GM19463 (cell line): ENCODE results near the gene DGKH.
"Not testable (repeated sequence)": the region's sequence is repeated elsewhere in the genome, so short reads cannot be mapped to it uniquely, and the experiment has no call there.

Source experiments
- ATAC-seq: cut with Tn5 transposase; IDR thresholded peaks from one replicate; pipeline ENCODE4 v1.9.1; 2021; ENCODE audit warnings: mild to moderate bottlenecking, moderate library complexity; ENCODE audit not compliant: unreplicated experiment

DGKH gene

DNA sequence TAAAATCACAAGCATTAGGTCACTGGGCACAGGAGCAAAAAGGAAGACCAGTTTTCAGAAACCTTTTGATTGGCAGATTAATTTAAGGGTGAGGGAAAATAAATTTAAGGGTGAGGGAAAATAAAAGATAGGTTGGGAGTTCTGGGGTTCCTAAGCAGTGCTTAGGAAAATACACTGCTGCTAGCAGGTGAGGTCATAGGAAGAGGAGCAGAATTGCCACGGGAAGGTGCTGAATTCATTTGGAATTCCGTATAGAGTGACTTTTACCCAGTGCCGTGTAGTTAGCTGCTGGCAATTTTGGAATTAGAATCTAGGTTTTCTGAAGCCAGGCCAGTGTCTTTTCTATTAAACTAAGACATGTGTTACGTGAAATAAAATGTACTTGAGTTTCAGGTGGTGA is 59.8 kb downstream of the DGKH start:
- ATAC-seq = no peak

DNA sequence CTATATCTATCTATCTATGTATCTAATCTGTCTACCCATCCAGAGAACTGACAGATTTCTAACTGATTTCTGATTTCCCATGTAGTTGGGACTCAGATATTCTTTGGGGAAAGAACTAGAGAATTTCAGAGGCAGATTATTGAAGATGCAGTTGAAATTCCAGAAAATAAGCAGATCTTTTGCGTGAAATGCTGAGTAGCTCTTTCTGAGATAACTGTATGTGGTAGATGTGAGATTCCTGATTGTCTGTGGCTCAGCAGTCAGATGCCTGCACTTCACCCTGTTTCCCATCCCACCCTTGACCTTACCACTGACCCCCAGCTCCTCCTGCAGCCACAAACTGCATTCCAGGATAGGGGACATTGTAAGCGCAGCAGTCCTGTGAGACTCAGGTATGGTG is 61.5 kb downstream of the DGKH start:
- ATAC-seq = no peak

DNA sequence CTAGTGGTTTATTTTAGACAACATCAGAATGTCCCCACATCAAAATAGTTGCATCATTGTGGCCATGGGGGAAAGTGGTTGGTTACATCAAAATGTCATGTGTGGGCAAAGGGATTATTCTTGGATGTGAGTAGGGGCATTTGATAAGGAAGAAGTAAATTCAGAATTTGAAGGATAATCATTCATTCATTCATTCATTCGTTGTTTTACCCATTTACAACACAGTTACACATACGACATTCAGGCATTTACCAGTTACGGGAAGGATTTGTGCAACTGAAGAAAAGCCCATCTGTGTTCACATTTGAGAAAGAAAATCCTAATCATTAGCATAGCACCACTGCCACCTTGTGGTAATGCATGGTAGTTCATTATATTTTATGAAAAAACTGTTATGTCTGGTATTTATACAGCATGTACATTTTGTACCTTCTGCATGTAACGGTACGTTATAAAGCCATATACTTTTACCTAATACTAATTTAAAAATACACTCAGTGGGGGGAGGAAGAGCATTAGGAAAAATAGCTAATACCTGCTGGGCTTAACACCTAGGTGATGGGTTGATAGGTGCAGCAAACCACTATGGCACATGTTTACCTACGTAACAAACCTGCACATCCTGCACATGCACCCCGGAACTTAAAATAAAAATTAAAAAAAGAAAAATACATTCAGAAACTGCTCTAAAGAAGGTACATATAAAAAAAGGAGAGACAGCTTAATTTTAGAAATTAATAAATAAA is 62.1 kb downstream of the DGKH start:
- ATAC-seq = no peak

DNA sequence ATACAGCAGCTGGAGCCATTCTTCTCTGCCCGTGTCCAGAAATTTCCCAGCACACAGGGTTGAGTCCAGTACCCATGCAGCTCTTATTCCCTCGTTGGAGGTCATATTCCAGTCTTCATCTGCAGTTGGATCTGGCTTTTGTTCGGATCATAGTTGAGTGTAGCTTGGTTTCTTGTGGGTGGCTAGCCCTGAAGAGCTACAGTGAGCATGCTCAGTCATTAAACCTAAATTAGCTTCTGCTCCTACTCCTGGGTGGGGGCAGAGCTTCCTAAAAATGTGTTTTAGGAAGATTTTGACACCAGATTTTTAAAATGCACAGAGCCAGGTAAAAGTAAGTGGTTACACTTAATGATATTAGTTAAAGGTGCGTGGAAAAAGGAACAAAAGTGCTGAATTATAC is 64.4 kb downstream of the DGKH start:
- ATAC-seq = no peak

DNA sequence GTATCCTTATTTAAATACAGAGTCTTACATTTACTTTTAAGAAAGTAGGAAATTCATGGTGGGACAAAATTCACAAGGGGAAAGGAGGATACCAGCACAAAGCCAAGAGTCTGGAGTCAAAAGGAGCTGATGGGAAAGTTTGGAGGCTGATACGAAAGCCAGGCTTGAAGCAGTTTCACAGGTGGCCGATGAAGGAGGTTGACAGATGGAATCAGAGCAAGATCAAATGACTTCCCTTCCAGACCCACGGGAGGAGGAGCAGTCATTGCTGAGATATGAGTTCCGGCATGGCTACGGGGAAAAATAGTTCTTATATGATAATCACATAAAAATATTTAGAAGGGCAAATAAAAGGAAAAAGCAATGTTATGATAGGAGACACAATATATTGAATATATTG is 65.0 kb downstream of the DGKH start:
- ATAC-seq = no peak

DNA sequence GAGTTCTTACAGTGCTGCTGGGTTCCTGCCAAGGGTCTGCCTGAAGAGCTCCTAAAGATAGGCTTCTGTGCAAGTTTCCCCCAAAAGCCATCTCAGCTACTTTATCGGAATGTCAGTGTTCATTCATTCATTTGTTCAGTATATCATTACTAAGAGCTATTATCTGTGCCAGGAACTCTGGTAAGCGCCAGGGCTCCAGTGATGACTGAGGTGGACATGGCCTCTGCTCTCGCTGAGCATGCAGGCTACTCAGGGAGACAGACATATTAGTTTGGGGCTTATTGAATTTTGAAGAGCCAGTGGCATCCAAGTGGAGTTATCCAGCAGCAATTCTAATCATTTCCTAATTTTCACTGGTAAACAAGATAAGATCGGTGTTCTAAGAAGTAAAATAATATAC is 65.8 kb downstream of the DGKH start:
- no peak for ATAC-seq

DNA sequence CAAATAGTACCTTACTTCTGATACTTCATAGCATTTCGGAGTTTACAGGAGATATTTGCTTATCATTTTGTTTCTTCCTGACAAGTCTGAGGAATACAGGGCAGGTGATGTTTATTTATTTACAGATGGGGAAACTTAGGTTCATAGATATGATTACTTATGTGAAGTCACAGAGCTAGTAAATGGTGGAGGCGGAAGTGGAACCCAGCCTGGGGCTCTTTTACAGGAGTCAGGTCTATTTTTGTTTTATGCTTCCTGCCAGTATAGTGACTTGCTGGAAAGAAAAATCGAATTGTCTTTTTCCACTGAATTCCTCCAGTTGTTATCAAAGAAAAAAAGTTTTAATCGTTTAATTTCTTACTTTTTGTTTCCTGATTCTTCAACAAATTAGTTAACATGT is 66.5 kb downstream of the DGKH start:
- ATAC-seq = no peak

DNA sequence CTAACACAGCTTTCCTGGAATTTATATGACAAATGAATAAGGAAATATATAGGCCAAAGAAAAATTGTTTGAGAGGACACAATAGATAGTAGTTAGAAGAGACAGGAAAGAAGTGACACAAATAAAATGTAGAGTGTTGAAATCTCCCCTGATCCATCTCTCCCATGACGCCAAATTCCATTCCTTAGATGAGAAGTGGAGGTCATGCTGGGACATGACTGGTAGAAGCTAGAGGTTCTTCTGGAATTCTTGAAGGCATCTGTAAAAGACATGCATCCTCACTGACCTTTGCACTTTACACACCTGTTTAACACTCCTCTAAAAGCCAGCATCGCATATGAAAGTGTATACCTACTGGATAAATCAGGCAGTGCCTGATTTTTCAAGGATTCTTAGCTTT is 67.8 kb downstream of the DGKH start:
- ATAC-seq = no peak

DNA sequence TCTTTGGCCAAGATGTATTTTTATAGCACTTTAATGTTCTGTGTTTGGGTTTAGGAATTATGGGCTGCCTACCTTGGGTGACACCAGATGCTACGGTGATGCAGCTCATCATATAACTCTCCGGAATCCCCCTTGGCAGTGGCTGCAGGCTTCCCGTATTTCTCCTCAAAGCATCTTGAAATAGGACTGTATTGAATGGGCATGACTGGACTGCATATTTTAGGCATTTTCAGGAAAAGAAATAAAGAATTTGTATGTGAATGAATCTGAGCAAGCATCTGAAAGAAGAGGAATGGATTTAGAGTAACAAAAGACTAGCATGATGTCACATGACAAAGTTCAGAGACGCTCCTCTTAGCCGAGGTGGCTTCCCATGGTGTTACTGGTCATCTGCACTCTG is 70.6 kb downstream of the DGKH start:
- no peak for ATAC-seq

DNA sequence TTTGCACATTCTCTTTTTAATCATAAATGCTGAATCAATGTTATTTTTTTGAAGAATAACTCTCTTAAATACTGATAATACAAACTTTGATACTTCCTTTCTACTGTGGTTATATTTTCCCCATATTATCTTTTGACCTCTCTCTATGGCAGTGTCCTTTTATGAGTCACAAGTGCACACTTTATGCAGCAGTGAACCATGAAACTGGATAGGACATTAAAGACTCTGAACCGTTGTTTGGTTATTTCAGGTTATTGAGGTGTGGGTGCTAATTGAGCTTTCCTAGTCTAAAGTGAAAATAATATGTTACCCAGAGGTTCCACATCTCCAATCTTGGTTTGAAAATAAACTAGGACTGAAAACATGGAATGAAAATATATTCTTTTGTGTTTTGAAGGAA is 71.4 kb downstream of the DGKH start:
- ATAC-seq = peak; percentile 87

DNA sequence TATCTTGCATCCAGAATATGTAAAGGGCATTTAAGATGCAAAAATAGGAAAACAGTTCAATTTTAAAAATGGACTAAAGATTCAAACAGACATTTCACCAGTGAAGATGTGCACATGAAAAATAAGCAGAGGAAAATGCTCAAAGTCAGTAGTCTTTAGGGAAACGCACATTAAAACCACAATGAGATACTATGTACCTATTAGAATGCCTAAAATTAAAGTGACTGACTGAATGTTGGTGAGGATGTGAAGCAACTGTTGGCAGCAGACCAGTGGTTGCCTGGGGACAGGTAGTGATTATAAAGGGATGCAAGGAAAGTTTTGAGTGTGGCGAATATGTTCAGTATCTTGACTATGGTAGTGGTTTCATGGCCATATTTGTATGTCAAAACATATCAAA is 75.2 kb downstream of the DGKH start:
- no peak for ATAC-seq

DNA sequence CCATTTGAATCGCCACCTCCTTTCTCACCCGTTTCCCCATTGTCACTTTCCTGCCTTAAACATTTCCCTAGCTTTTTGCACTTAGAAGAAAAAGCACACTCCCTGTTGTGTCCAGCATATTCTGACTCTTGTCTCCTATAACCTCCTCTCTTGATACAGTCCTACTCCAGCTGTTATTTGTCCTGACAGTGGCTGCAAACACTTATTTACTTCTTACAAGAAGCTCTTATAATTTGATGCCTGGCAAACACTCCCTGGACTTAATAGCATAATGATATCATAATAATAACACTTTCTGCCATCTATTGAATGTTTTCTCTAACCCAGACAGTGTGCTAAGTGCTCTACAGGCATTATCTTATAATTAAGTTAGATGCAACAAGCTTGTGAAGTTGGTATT is 76.6 kb downstream of the DGKH start:
- no peak for ATAC-seq

DNA sequence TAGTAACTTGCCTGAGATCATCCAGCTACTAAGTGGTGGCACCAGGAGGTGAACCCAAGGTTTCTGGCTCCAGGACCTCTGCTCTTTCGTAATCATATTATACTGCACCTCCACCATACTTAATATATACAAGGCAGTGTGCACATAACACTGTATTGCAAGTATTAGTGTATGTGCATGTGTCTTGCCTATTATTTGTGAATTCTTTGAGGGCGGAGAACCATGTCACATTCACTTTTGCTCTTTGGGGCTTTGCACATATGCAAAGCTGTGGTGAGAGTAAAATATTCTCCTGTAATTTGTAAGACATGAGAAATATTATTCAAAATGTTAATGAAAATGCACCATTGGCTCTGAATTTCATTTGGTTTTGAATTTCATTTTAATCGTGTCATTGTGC is 78.6 kb downstream of the DGKH start:
- ATAC-seq = no peak

DNA sequence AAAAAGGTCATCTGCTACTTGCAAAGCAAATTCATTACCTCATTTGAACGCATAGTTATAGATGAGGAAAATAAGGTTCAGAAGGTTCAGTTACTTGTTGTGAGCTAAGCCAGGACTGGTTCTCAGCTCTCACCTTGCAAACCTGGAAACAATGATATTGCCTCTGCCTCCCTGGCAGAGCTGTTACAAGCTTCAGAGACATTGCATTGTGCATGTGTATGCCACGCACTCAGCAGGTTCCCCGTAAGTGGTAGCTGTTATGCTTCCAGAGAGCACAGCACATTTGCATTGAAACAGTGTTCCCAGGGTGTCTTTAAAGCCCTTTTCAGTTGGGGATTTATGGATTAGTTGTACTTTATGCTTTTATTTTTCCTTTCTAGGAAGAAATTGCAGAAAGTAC is 80.6 kb downstream of the DGKH start:
- ATAC-seq = no peak

DNA sequence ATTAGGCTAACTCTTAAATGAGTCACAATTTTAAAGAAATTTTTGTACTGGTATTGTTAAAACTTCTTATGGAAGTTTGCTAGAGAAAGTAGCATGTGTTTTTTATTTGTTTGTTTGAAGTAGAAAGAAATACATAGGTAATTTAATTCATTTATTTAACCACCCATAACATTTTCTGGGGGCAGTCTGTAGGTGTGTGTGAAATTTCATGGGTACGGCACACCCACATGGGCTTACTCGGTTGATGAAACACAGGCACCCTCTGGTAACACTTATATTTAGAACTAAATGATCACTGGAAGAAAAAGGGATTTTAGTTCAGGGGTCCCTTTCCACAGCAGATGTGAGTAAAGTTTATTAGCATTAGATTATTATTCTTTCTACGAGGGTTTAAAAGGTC is 88.1 kb downstream of the DGKH start:
- ATAC-seq = no peak

DNA sequence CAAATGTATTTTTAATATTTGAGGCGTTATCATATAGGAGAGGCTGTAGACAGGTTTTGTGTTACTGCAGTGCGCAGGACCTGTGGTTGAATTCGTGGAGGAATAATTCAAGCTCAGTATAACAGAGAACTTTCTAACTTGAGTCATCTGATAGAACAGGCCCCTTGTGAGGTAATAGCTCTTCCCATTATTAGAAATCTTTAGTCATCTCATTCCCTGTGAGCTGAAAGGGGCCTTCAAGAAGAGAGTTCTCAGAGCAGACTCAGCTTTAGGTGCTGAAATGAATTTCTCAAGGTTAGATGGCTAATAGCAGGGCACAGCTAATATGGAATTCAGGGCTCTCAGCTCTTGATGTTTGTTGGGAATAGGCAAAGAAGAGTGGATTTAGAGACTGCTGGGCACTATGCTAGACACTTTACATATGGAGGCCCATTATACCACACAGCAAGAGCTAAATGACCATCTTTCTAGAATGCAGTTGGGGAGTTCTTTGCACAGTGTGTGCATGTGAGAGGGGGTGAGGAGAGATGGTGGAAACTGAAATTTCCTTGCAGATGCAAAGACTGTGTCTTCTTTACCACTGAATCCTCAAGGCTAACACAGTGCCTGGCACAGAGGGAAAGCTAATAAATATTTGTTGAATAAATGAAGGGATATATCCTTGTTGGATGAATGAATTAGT is 89.5 kb downstream of the DGKH start:
- ATAC-seq = peak; percentile 36

DNA sequence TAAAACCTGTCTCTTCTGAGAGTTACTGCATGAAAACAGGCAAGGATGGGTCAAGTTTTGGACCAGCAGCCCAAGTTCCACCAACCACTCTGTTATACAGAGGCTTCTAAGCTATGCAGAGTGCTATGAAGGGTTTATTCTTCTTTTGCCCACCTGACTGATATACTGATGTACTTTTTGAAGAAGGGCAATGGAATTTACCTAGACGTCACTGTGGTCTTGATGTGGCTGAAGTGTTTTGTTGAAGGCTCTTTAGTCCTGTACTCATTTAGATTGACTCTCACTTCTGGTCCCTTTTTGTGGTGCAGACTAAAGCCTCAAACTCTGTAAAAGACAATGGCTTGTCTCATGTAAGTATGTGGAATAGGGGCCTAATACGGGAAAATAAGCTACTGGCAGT is 92.0 kb downstream of the DGKH start:
- ATAC-seq = no peak

DNA sequence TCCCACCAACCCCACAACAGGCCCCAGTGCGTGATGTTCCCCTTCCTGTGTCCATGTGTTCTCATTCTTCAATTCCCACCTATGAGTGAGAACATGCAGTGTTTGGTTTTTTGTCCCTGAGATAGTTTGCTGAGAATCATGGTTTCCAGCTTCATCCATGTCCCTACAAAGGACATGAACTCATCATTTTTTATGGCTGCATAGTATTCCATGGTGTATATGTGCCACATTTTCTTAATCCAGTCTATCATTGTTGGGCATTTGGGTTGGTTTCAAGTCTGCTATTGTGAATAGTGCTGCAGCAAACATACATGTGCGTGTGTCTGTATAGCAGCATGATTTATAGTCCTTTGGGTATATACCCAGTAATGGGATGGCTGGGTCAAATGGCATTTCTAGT is 92.6 kb downstream of the DGKH start:
- not testable (repeated sequence) for ATAC-seq

DNA sequence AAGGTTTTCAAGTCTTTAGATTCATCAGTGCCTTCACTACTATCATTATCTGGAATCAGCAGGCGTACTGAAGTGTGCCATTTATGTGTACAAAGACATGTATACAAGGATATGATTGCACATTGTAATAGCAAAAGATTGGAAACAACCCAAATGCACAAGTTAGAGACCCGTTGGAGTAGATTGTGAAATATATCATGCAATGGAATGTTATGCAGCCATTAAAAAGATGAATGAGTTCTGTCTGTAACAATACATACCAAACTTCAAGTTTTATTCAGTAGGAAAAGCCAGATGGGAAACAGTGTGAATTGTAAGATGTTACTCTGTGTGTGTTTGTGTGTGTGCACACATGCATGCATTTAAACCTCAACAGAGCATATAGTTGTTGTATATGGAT is 97.9 kb downstream of the DGKH start:
- ATAC-seq = no peak

DNA sequence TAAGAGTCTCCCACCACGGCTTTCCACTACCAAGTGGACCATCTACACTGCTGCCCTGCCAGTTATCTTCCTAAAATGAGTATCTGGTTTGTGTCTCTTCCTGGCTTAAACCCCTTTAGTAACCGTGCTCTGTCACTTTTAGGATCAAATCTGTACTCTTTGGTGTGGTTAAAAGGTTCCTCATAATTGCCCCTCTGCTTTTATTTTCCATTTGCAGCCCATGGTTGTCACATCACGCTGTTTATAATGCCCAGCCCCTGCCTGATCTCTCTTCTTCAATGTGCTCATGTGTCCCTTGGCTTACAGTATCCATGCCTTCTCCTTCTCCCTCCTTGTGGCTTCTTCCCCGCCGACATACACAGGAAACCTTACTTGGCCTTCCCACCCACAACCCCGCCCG is 100.1 kb downstream of the DGKH start:
- no peak for ATAC-seq

DNA sequence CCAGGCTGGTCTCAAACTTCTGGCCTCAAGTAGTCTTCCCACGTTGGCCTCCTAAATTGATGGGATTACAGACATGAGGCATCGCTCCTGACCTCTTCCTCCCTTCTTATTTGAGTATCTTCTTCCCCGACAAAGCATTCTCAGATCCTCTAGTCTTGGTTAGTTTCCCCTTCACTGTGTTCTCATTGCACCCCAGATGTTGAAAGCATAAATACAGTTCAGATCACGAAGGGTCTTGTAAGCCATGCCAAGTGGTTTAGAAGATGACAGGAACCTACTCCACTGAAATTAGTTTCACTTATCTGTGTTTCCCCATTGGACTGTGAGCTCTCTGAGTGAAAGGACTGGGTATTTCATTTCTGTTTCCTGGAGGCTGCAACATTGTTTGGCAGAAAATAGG is 100.7 kb downstream of the DGKH start:
- no peak for ATAC-seq

DNA sequence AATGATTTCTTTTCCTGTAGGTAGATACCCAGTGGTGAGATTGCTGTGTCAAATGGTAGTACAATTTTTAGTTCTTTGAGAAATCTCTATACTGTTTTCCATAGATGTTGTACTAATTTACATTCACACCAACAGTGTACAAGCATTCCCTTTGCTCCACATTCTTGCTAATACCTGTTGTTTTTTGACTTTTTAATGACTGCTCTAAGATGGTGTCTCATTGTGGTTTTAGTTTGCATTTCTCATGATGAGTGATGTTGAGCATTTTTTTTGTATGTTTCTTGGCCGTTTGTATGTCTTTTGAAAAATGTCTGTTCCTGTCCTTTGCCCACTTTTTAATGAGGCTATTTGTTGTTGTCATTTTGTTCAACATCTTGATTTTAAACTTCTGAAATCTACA is 103.3 kb downstream of the DGKH start:
- ATAC-seq = no peak

DNA sequence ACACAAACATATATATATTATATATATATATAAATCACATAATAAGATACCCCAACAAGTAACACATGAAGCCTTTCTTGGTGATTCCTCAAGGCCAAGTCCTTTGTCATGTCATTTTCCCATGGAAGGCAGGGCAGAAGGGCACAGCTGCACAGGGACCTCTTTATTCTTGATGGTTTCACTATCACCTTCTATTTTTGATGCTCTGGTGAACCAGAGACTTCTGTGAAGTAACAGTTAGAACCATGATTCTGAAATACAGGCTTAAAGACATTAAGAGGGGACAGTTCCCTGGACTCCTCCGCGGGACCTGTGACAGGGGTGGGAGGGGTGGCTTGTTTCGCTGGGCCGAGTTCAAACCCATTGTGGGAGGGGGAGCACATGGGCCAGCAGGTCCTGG is 104.0 kb downstream of the DGKH start:
- ATAC-seq = peak; percentile 48
